Measurements from ENCODE around the gene CTNND1.

CTNND1 gene

DNA sequence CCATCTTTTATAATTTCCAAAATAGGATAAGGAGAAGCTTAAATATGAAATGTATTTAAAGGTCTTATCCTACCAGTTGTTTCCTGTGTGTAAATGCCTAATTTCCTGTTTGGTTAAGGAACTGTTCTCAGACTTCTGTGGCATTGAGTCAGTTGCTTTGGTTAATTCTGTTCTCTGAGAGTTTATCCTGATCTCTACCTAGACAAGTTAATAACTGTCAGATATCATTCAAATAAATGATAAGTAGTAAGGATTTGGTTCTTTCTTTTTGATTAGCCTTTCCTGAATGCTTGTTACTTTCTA is 39.5 kb downstream of the CTNND1 start:
- Histone ChIP-seq H3K27ac (no peak overlapping the region), H3K27me3 (no peaks in the 10 kb centered on the region), H3K4me1 (peaks cover 0 to 32% (median 18%) of the 10 kb centered on the region in 4 donors), H3K4me3 (no peak overlapping the region), H3K36me3 (peaks cover 54 to 76% (median 55%) of the 10 kb centered on the region in 3 donors), H3K9me3 (no peaks in the 10 kb centered on the region)
- intact Hi-C loops (cut with DNase I; ENCODE audit: low total_unique reads): loop anchor here (10.0 kb wide), 3 partner anchors 56 to 136 kb away; partner anchors contain the start of genes SELENOH and ZDHHC5
- DNase-seq: no peak
- TF ChIP-seq, protein P1, sequence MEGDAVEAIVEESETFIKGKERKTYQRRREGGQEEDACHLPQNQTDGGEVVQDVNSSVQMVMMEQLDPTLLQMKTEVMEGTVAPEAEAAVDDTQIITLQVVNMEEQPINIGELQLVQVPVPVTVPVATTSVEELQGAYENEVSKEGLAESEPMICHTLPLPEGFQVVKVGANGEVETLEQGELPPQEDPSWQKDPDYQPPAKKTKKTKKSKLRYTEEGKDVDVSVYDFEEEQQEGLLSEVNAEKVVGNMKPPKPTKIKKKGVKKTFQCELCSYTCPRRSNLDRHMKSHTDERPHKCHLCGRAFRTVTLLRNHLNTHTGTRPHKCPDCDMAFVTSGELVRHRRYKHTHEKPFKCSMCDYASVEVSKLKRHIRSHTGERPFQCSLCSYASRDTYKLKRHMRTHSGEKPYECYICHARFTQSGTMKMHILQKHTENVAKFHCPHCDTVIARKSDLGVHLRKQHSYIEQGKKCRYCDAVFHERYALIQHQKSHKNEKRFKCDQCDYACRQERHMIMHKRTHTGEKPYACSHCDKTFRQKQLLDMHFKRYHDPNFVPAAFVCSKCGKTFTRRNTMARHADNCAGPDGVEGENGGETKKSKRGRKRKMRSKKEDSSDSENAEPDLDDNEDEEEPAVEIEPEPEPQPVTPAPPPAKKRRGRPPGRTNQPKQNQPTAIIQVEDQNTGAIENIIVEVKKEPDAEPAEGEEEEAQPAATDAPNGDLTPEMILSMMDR (IDR thresholded peaks at IDR 0.05): no peak

DNA sequence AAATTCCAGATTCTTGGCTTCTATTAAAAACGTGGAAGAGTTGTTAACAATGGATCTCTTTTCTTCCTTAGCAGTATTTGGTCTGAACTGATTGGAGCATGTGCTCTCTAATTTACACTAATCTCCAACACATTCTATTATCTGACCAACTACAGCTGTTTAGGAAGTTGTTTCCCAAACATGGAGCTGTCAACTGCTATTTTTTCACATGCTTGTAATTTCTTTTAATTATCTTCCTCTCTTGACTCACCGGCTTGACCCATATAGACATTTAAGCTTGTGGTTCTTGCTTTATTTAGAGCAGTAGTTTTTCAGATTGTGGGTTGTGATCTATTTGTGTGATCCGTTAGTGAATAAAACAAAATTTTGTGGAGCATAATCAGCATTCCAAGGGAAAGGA is 40.8 kb downstream of the CTNND1 start:
- Histone ChIP-seq H3K36me3 (peaks cover 56 to 76% (median 59%) of the 10 kb centered on the region in 3 donors), H3K27me3 (no peaks in the 10 kb centered on the region), H3K9me3 (no peaks in the 10 kb centered on the region), H3K4me3 (no peak overlapping the region), H3K27ac (no peak overlapping the region), H3K4me1 (peaks cover 0 to 32% (median 18%) of the 10 kb centered on the region in 4 donors)
- intact Hi-C loops (cut with DNase I; ENCODE audit: low total_unique reads): loop anchor here (10.0 kb wide), 3 partner anchors 58 to 138 kb away; partner anchors contain the start of genes SELENOH and ZDHHC5
- DNase-seq: no peak
- TF ChIP-seq, protein P1 (IDR thresholded peaks at IDR 0.05): no peak

DNA sequence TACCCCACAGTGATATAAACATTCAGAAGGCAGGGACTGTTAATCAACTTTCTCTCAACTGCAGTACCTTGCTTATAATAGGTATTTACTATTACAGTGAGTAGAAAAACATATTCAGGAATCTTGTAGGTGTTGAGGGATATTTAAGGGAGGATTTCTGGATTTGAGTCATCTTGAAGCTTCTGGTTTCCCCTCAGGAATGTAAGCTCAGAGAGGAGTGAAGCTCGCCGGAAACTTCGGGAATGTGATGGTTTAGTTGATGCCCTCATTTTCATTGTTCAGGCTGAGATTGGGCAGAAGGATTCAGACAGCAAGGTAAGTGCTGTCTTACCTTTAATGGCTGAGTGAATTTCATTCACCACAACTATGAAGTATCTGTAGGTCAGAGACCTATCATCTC is 42.9 kb downstream of the CTNND1 start:
- Histone ChIP-seq H3K4me3 (no peak overlapping the region), H3K27ac (no peak overlapping the region), H3K4me1 (peaks cover 0 to 18% (median 7%) of the 10 kb centered on the region in 4 donors), H3K27me3 (no peaks in the 10 kb centered on the region), H3K36me3 (peaks cover 77 to 81% (median 79%) of the 10 kb centered on the region in 3 donors), H3K9me3 (no peaks in the 10 kb centered on the region)
- intact Hi-C loops (cut with DNase I; ENCODE audit: low total_unique reads): loop anchor here (10.0 kb wide), 3 partner anchors 60 to 140 kb away; partner anchors contain the start of genes SELENOH and ZDHHC5
- no peak for DNase-seq
- TF ChIP-seq, protein P1 (IDR thresholded peaks at IDR 0.05): no peak

DNA sequence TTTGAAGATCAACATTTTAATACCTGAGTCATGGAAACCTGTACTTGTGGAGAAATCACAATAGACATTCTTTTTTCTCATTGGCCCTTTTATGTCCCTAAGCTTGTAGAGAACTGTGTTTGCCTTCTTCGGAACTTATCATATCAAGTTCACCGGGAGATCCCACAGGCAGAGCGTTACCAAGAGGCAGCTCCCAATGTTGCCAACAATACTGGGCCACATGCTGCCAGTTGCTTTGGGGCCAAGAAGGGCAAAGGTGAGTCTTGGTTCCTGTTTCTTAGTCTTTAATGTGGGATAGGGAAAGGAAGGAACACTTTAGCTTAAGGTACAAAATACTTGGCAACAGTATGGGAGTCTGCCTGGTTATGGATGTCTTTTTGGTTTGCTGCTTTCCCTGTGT is 44.2 kb downstream of the CTNND1 start:
- H3K4me1 ChIP-seq: peaks cover 0 to 7% (median 2%) of the 10 kb centered on the region in 4 donors
- no peak for DNase-seq
- intact Hi-C loops (cut with DNase I; ENCODE audit: low total_unique reads): loop anchor here (10.0 kb wide), 3 partner anchors 61 to 141 kb away; partner anchors contain the start of genes SELENOH and ZDHHC5
- H3K27ac ChIP-seq: no peak overlapping the region
- no peak overlapping the region for H3K4me3 ChIP-seq
- TF ChIP-seq, protein P1 (IDR thresholded peaks at IDR 0.05): no peak
- H3K36me3 ChIP-seq: peaks cover 90 to 94% (median 92%) of the 10 kb centered on the region in 3 donors
- H3K27me3 ChIP-seq: no peaks in the 10 kb centered on the region
- H3K9me3 ChIP-seq: no peaks in the 10 kb centered on the region

DNA sequence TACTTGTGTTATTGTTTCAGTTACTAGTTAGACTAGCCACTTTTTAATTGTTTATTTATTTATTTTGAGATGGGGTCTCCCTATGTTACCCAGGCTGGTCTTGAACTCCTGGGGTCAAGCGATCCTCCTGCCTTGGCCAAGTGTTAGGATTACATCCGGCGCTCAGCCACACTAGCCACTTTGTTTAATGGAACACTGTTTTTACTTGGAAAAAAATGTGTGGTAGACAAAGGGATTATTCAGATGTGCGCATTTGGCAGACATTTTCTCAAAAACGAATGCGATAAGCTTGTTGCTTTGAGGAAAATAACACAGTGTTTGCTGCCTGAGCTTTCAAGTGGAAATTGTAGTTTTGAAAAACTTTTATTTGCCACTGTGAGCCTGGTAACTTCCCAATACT is 51.0 kb downstream of the CTNND1 start:
- no peak overlapping the region for H3K4me3 ChIP-seq
- no peaks in the 10 kb centered on the region for H3K27me3 ChIP-seq
- peaks cover 96 to 99% (median 99%) of the 10 kb centered on the region in 3 donors for H3K36me3 ChIP-seq
- TF ChIP-seq, protein P1 (IDR thresholded peaks at IDR 0.05): no peak
- DNase-seq: no peak
- no peak overlapping the region for H3K27ac ChIP-seq
- H3K4me1 ChIP-seq: no peaks in the 10 kb centered on the region
- intact Hi-C loops (cut with DNase I; ENCODE audit: low total_unique reads): no loop called here
- H3K9me3 ChIP-seq: no peaks in the 10 kb centered on the region

DNA sequence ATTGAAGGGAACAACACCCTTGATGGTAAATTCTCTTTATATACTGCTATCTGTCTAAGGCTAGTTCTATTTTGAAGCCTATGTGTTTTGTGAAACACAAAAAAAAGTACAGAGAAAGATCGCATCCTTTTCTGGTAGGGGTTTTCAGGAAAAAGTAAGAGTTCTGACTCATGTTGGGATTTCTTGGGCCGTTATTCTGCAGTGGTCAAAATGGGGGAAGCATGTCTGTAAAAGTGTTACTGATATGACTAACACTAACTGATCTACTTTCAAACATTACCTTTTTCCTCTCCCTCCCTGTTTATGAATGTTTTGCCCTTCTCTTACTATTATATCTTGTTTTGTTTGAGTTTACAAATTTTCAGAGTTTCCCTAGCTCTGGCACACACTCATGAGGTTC is 53.9 kb downstream of the CTNND1 start:
- intact Hi-C loops (cut with DNase I; ENCODE audit: low total_unique reads): no loop called here
- no peak for DNase-seq
- TF ChIP-seq, protein P1 (IDR thresholded peaks at IDR 0.05): no peak
- no peak overlapping the region for H3K4me3 ChIP-seq
- H3K4me1 ChIP-seq: no peaks in the 10 kb centered on the region
- no peaks in the 10 kb centered on the region for H3K9me3 ChIP-seq
- H3K27ac ChIP-seq: no peak overlapping the region
- no peaks in the 10 kb centered on the region for H3K27me3 ChIP-seq
- H3K36me3 ChIP-seq: peaks cover 72 to 79% (median 72%) of the 10 kb centered on the region in 3 donors
